HL-60/S4 treated with retinoic acid at 250 ng/mL for 4 days and 3 days (cell line): ENCODE measurements around the gene MBOAT7.
"Not testable (repeated sequence)": the region's sequence is repeated elsewhere in the genome, so short reads cannot be mapped to it uniquely, and the experiment has no call there.

Experiments used
- in situ Hi-C: fragments of 300-500 bp; cut with MboI; formaldehyde crosslinking; loops from 2 replicates; pipeline ENCODE4 v1.7.0; 2022; ENCODE audit warnings: low sequenced_read_pairs

MBOAT7 gene, protein sequence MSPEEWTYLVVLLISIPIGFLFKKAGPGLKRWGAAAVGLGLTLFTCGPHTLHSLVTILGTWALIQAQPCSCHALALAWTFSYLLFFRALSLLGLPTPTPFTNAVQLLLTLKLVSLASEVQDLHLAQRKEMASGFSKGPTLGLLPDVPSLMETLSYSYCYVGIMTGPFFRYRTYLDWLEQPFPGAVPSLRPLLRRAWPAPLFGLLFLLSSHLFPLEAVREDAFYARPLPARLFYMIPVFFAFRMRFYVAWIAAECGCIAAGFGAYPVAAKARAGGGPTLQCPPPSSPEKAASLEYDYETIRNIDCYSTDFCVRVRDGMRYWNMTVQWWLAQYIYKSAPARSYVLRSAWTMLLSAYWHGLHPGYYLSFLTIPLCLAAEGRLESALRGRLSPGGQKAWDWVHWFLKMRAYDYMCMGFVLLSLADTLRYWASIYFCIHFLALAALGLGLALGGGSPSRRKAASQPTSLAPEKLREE

DNA sequence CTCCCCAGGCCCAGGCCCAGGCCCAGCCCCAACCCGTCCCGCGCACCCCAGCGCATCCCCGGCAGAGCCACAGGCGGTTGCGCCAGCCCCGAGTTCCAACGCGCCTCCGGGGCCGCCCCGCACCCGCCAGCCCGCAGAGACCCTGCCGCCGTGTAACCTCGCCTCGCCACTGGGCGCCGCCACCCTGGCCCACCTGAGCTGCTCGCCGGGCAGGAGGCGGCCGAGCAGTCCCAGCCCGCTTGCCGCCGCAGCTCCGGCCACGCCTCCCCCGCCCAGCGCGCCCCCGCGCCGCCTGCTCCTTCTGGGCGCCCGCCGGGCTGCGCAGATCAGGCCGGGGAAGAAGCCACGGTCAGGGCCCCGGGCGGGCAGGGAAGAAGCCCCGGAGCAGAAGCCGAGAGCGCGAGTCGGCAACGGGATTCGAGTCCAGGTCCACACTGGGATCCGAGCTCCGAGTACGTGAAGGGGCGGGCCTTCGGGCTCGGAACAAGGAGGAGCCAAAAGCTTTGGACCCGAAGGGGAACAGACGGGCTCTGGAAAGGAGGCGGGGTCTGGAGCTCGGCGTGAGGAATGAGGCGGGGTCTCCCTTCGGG is at the start of gene MBOAT7:
Gene MBOAT7 (minus strand): TSS at position 436 of the 590 bp plus-strand sequence. CDS start 1,072 bp downstream, outside the sequence.
- in situ Hi-C loops, result no loop called here

DNA sequence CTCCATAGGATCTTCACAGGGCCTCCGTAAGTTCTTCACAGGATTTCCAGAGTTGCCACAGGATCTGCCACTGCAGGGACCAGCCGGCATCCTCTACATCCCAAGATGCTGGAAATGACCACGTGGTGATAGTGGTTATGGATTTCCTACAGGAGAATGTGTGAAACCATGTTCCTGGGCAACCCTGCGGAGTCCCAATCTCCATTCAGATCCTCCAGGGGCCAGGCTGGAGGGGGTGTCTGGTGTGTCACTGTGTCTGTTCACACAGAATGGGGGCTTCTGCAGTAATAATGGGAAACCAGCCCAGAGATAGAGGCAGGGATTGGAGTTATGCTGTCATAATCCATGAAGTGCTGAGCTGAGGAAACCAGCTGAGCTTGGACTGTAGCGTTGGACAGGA is 44.6 kb upstream of the MBOAT7 start:
- in situ Hi-C loops, result no loop called here

DNA sequence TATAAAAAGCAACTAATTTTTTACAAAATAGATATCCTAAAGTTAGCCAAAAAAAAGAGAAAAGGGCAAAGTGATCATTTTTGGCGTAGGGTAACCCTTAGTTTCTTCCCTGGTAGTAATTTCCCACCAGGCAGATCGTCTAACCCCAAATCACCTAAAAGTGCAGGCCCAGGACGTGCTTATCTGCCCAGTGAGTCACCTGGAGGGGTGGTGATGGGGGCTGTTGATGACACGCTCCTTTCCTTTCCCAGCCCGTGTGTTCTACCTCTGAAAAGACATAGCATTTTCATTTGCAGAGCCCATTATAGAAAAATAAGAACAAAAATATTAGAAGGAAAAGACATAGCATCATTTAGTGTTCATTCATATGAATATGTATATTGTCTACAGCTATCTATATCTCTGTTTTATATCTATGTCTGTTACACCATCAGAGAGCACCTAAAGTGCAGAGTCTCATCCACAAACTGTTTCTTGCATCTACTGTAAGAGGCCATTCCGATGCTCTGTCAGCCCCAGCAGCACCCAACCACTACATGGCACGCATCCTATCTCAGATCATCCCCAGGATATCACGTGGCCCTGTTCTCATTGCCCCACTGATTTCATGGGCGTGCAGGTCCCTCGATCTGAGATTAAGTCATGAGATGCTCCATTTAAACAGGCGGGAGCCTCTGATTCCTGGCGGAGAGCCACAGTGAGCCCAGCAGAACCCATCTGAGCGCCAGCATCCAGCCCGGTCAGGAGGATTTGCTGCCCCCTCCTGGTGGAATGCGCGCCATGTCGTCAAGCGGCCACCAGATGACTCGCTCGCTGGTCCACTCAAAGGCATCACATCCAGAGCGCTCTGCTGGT is 41.9 kb upstream of the MBOAT7 start:
- in situ Hi-C loops, result no loop called here

GRCh38 chr19:54230031-54230430 is 40.7 kb upstream of the MBOAT7 start:
- in situ Hi-C loops, result no loop called here

DNA sequence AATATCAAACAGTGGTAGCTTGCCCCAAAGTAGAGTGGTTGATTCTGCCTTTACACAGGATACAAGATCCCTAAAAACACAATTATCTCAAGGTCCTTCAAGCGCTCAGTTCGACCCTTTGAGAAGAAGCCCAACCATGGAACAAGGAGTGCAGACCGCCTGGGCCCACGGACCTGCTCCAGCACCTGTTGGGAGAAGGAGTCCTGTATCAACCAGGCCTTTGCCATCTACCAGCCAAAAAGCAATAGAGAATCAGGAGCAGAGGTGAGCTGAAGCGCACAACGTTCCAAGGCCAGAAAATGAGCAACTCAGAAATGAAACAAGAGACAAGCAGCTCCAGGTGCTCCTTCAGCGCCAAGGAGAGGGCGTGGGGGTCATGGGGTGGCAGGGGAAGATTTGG is 39.8 kb upstream of the MBOAT7 start:
- in situ Hi-C loops, result no loop called here

DNA sequence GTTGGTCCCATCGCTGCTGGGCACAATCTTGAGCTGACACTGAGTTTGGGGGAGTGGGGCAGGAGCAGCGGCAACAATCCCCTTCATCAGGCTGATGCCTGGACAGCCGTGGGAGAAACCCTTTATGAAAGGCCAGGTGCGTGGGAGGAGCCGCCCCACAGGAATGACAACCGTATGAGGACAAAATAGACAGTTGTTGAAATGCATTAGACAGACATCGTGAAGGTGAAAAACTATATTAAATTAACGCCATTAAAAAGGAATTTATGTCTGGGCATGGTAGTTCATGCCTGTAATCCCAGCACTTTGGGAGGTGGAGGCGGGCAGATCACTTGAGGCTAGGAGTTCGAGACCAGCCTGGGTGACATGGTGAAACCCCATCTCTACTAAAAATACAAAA is 35.2 kb upstream of the MBOAT7 start:
- in situ Hi-C loops, result not testable (repeated sequence)

GRCh38 chr19:54223937-54224281 is 34.5 kb upstream of the MBOAT7 start:
- in situ Hi-C loops, result not testable (repeated sequence)

GRCh38 chr19:54223277-54223936 is 34.0 kb upstream of the MBOAT7 start:
- in situ Hi-C loops, result not testable (repeated sequence)

- in situ Hi-C loops, result not testable (repeated sequence)
Observed at GRCh38 chr19:54222474-54223276, 33.3 kb upstream of the MBOAT7 start, which contains the start of gene LILRB3. Gene LILRB3 (minus strand): TSS chr19:54223007. CDS start chr19:54222976, 31 bp downstream.

DNA sequence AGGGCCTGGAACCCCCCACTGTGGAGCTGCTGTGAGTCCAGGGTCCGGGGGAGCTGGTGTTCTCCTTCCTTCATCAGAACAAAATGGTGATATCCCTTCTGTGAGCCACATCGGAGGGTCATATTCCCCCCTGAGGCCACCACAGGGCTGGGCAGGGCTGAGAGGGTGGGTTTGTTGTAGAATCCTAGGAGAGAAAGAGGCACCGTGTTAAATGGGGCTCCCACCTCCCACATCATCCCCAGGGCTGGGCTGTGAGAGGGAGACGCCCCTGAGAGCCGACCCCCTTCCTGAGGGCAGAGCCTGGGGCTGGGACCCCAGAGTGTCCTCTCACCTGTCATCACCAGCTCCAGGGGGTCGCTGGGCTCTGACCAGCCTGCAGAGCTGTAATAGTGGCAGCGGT is 32.6 kb upstream of the MBOAT7 start:
- in situ Hi-C loops, result not testable (repeated sequence)

DNA sequence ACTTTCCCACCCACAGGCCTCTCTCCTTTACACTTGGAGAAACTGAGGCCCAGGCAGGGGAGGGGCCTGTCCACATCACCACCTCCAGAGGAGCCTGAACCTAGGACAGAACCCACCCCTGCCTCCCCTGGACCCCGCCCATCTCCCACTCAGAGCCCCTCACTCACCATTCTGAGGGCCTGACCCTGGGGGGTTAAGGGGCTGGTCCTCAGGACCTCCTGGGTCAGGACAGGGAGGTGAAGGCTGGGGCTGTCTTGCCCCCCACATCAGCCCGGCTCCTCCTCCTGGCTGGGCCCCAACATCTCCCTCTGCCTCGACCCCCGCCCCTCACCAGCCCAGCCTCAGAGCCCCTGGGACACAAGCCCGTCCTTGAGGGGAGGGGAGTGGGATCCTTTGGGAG is 30.3 kb upstream of the MBOAT7 start:
- in situ Hi-C loops, result not testable (repeated sequence)

DNA sequence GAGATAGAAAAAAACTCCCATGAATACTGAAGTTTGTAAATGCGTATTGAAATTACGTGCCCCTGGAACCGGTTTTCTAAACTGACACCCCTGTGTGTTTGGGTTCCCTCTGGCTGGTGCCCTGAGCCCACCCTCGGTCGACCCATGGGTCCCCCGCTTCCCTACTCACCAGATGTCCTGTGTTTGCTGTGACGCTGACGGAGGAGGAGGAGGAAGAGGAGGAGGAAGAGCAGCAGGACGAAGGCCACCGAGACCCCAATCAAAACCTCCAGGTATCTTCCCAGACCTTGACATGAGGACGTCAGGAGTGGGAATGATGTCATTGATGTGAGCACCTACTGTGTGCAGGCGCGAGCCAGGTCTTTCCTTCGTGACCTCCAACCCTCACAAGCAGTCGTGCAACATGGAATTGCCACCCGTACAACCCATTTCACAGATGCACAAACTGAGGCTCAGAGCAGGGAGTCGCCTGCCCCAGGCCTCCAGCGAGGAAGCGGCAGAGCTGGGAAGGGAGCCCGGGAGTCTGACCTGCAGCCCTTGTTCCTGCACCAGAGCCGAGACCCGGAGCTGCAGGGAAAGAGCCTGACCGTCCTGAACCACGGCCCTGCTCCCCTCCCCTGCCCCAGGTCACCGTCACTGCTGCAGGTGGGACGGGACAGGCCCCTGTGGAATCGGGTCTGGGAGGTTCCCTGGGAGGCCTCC is 29.7 kb upstream of the MBOAT7 start:
- in situ Hi-C loops, result no loop called here

DNA sequence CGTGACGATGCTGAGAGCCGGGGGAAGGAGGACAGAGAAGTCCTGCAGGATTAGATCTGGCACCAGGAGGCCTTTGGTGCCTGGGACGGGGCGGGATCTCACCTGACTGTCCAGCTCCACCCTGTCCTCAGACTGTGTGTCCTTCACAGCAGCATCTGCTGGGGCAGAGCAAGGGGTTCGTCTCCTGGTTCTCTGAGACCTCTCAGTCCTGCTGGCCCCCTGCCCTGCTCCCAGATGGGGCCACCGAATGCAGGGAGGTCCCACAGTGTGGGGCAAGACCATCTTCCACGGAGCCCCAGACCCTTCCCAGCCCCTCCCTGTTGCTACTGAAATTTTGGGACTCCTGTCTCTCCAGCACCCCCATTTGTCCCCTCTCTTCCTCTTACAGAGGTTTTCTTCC is 28.9 kb upstream of the MBOAT7 start:
- in situ Hi-C loops, result no loop called here

GRCh38 chr19:54217517-54218247 is 28.3 kb upstream of the MBOAT7 start:
- in situ Hi-C loops, result not testable (repeated sequence)

DNA sequence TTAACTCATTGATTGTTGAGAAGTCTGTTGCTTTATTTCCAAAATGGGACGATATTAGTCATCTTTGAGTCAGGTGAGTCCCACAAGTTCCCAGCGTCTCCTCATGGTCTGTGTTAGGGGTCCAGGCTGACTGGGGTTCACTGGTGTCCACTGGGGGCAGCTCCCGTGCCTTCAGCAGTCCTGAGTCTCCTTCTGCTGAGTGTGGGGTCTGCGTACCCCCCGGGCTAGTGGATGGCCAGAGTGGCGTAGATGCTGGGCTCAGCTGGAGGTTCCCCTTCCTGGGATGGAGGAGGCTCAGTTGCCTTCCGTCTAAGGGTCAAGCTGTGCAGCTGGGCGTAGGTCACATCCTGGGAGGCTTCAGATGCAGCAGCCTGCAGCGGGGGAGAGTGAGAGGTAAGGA is 27.5 kb upstream of the MBOAT7 start:
- in situ Hi-C loops, result no loop called here

DNA sequence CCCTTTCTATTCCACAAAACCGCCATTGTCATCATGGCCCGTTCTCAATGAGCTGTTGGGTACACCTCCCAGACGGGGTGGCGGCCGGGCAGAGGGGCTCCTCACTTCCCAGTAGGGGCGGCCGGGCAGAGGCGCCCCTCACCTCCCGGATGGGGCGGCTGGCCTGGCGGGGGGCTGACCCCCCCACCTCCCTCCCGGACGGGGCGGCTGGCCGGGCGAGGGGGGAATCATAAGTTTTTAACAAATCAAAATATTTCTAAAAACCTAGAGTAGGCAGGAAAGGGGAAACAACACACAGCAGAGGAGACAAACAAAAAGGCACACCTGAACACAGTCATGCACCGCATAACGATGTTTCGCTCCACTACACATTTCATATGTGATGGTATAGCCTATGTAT is 25.4 kb upstream of the MBOAT7 start:
- in situ Hi-C loops, result not testable (repeated sequence)

GRCh38 chr19:54214217-54214616 is 24.8 kb upstream of the MBOAT7 start:
- in situ Hi-C loops, result not testable (repeated sequence)

DNA sequence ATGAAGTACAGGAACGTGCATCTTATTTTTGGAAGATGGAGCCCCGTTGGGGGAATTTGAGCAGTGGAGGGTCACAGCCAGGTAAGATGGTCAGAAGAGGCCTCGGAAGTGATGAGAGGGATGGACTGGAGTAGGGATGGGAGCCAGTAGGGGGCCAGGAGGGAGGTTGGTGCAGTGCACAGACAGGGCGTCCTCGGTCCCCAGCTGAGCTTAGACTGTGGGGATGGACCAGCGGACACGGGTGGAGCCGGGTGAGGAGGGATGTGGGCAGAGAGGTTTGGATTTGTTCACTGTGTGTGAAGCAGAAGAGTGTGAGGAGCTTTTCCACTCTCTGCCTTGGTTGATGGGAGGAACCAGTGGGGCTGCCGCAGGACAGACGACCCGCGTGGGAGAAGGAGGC is 21.9 kb upstream of the MBOAT7 start:
- in situ Hi-C loops, result no loop called here
